ENCODE results near the gene MAP4K2. TPM values are rescaled to one million over a fixed set of nuclear protein-coding genes. Genes with fewer than 3 reads are reported as not detected.

Gene MAP4K2
- polyA plus RNA-seq, 3 donors from 2014 or later: 9.2 to 16.4 (median 15.9) TPM

- Mint-ChIP-seq H3K36me3 (peaks cover 3% of the 10 kb centered on the region in 3 donors), H3K4me1 (peaks cover 6% of the 10 kb centered on the region in 2 donors), H3K27ac (no peak overlapping the region), H3K4me3 (no peak overlapping the region), H3K27me3 (ENCODE audit: low read depth in 3 of 3) (peaks cover 0 to 2% (median 0%) of the 10 kb centered on the region in 3 donors), H3K9me3 (no peaks in the 10 kb centered on the region)
- no peak for DNase-seq
Measured at GRCh38 chr11:64834723-64835615, 32.0 kb upstream of the MAP4K2 start.

- H3K4me3 Mint-ChIP-seq: no peak overlapping the region
- H3K27me3 Mint-ChIP-seq (ENCODE audit: low read depth in 3 of 3): peaks cover 0 to 2% (median 0%) of the 10 kb centered on the region in 3 donors
- H3K27ac Mint-ChIP-seq: no peak overlapping the region
- no peaks in the 10 kb centered on the region for H3K9me3 Mint-ChIP-seq
- H3K36me3 Mint-ChIP-seq: peaks cover 0 to 3% (median 3%) of the 10 kb centered on the region in 3 donors
- H3K4me1 Mint-ChIP-seq: peaks cover 6% of the 10 kb centered on the region in 2 donors
- DNase-seq: no peak
Measured at GRCh38 chr11:64834031-64834722, 31.2 kb upstream of the MAP4K2 start.

DNA sequence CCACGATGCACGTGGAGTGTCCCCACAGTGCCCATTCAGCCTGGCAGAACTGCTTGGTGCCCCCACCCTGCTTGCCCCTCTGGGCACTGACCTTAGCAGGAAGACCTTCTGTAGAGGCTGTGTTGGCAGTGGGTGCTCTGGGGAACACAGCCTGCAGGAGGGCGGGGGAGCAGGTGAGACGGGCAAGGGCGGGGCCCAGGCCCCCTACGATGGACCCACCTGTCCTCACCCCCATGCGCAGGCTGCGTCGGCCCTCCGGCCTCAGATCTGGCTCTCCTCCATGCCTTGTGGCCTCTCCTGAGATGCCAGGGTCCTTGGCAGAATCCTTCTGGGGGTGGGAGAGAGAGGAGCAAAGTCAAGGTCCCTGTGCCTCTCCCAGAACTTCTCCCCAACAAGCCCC lies 30.5 kb upstream of the MAP4K2 start:
- Mint-ChIP-seq H3K9me3 (no peaks in the 10 kb centered on the region), H3K27ac (no peak overlapping the region), H3K36me3 (peaks cover 0 to 3% (median 3%) of the 10 kb centered on the region in 3 donors), H3K27me3 (ENCODE audit: low read depth in 3 of 3) (peaks cover 0 to 4% (median 0%) of the 10 kb centered on the region in 3 donors), H3K4me3 (no peak overlapping the region), H3K4me1 (peaks cover 6% of the 10 kb centered on the region in 2 donors)
- DNase-seq: no peak

GRCh38 chr11:64833198-64833502 lies 30.1 kb upstream of the MAP4K2 start:
- peaks cover 0 to 3% (median 3%) of the 10 kb centered on the region in 3 donors for H3K36me3 Mint-ChIP-seq

DNA sequence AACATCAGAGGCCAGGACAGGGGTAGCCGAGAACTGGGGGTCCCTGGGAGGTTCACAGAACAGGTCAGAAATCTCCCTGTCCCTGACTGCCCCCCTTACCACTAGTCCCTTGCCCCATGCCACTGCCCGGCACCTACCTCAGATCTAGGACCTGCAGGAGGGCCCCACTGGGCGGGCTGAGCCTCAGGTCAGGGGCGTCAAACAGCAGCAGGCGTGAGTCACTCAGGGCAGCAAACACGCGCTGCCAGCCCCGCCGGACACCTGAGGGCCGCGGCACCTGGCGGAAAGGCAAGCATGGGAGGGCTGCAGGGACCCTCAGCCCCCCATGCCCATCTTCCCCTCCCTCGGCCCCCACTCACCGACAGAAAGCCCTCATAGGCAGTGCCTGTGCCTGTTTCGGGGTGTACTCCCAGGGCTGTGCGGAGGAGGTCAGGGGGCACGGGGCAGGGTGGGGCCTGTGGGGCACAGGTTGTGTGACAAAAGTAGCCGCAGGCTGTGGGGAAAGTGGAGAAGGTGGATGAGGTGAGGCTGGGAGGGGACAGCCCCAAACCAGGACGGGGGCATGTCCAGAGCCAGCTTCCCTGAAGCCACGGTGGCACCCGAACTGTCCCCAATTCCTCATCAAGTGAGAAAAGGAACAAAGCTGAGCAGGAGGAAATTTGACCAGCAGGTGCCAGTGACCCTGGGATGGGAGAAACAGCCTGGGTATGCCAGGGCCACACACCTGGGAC lies 29.6 kb upstream of the MAP4K2 start:
- no peaks in the 10 kb centered on the region for H3K9me3 Mint-ChIP-seq
- DNase-seq: no peak
- peaks cover 6% of the 10 kb centered on the region in 2 donors for H3K4me1 Mint-ChIP-seq
- no peak overlapping the region for H3K4me3 Mint-ChIP-seq
- peaks cover 0 to 4% (median 0%) of the 10 kb centered on the region in 3 donors for H3K27me3 Mint-ChIP-seq (ENCODE audit: low read depth in 3 of 3)
- no peak overlapping the region for H3K27ac Mint-ChIP-seq
- peaks cover 0 to 5% (median 3%) of the 10 kb centered on the region in 3 donors for H3K36me3 Mint-ChIP-seq

More at GRCh38 chr11:64833198-64833502, 30.1 kb upstream of the MAP4K2 start:
- Mint-ChIP-seq H3K27me3 (ENCODE audit: low read depth in 3 of 3) (peaks cover 0 to 4% (median 0%) of the 10 kb centered on the region in 3 donors), H3K4me1 (peaks cover 6% of the 10 kb centered on the region in 2 donors), H3K9me3 (no peaks in the 10 kb centered on the region), H3K4me3 (no peak overlapping the region), H3K27ac (no peak overlapping the region)
- DNase-seq: no peak

GRCh38 chr11:64831411-64831891 lies 28.4 kb upstream of the MAP4K2 start:
- Mint-ChIP-seq H3K27me3 (ENCODE audit: low read depth in 3 of 3) (peaks cover 0 to 4% (median 0%) of the 10 kb centered on the region in 3 donors), H3K4me1 (no peaks in the 10 kb centered on the region), H3K36me3 (peaks cover 0 to 6% (median 3%) of the 10 kb centered on the region in 3 donors), H3K4me3 (no peak overlapping the region), H3K27ac (no peak overlapping the region), H3K9me3 (no peaks in the 10 kb centered on the region)
- DNase-seq: no peak

GRCh38 chr11:64829536-64830251 lies 26.7 kb upstream of the MAP4K2 start:
- peaks cover 0 to 4% (median 0%) of the 10 kb centered on the region in 3 donors for H3K27me3 Mint-ChIP-seq (ENCODE audit: low read depth in 3 of 3)

DNA sequence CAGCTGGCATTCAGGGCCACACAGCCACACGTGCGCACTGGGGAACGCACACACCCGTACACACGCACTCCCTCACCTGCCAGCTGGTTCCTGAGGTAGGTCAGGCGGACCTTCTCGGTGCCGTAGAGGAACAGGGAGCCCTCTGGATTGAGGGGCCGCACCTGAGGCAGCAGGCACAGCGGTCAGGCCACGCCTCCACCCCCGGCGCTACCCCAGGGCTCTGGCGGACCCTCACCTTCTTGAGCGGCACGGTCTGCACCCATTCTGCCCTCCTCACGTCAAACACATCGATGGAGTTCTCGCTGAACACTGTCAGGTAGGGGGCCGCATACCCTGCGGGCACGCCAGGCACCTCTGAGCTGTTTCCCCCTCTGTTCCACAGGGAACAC lies 24.4 kb upstream of the MAP4K2 start:
- no peaks in the 10 kb centered on the region for H3K4me1 Mint-ChIP-seq
- no peaks in the 10 kb centered on the region for H3K9me3 Mint-ChIP-seq

More at GRCh38 chr11:64829536-64830251, 26.7 kb upstream of the MAP4K2 start:
- Mint-ChIP-seq H3K4me3 (no peak overlapping the region), H3K27ac (no peak overlapping the region), H3K4me1 (no peaks in the 10 kb centered on the region), H3K9me3 (no peaks in the 10 kb centered on the region), H3K36me3 (peaks cover 0 to 6% (median 3%) of the 10 kb centered on the region in 3 donors)
- no peak for DNase-seq

DNA sequence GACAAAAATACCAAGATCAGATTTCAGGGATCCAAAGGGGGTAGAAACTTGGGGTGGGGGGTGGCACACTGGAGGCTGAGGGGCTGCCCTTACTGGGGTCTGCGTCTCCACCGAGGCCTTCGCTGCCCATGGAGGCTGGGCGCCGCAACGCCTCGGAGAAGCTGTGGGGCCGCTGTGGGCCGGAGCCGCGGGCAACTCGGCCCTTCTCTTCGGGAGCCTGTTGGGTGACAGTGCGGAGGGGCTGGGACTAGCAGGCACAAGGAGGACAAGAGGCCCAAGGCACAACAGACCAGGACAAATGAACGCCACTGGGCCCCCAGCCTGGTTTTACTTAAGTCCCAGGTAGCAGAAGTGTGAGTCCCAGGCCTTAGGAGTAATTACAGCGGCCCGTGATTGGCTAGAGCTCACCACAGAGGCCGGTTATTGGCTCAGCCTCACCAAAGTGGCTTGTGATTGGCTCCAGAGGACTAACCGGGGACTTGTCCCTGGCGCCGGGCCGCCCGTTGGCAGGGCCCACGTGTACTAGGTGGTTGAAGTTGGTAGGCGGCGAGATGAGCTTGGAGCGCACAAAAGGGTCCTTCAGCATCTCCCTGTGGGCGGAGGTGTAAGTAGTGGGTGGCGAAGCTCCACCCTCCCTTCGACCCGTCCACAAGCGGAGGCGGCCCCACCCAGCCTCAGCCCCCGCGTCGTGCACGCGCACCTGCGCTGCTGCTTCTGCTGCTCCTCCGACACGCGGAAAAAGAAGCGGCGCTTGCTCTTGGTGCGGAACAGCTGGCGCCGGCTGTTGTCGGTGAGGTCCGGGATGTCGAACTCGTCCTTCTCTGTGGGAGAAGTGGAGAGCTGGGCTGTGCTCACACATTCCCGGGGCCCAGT lies 23.8 kb upstream of the MAP4K2 start:
- peaks cover 0 to 3% (median 2%) of the 10 kb centered on the region in 3 donors for H3K27me3 Mint-ChIP-seq (ENCODE audit: low read depth in 3 of 3)
- no peak overlapping the region for H3K27ac Mint-ChIP-seq
- H3K4me1 Mint-ChIP-seq: no peaks in the 10 kb centered on the region
- H3K9me3 Mint-ChIP-seq: no peaks in the 10 kb centered on the region
- no peak overlapping the region for H3K4me3 Mint-ChIP-seq
- H3K36me3 Mint-ChIP-seq: peaks cover 0 to 5% (median 1%) of the 10 kb centered on the region in 3 donors
- DNase-seq: no peak

More for the DNA sequence above, 24.4 kb upstream of the MAP4K2 start:
- H3K36me3 Mint-ChIP-seq: peaks cover 0 to 6% (median 3%) of the 10 kb centered on the region in 3 donors
- H3K4me3 Mint-ChIP-seq: no peak overlapping the region
- no peak overlapping the region for H3K27ac Mint-ChIP-seq
- DNase-seq: no peak
- peaks cover 0 to 3% (median 2%) of the 10 kb centered on the region in 3 donors for H3K27me3 Mint-ChIP-seq (ENCODE audit: low read depth in 3 of 3)

- H3K9me3 Mint-ChIP-seq: no peaks in the 10 kb centered on the region
- peaks cover 0 to 3% (median 2%) of the 10 kb centered on the region in 3 donors for H3K27me3 Mint-ChIP-seq (ENCODE audit: low read depth in 3 of 3)
- no peak for DNase-seq
- H3K27ac Mint-ChIP-seq: no peak overlapping the region
- H3K36me3 Mint-ChIP-seq: peaks cover 0 to 3% (median 0%) of the 10 kb centered on the region in 3 donors
- no peaks in the 10 kb centered on the region for H3K4me1 Mint-ChIP-seq
- no peak overlapping the region for H3K4me3 Mint-ChIP-seq
Measured at GRCh38 chr11:64826062-64826461, 23.0 kb upstream of the MAP4K2 start.

DNA sequence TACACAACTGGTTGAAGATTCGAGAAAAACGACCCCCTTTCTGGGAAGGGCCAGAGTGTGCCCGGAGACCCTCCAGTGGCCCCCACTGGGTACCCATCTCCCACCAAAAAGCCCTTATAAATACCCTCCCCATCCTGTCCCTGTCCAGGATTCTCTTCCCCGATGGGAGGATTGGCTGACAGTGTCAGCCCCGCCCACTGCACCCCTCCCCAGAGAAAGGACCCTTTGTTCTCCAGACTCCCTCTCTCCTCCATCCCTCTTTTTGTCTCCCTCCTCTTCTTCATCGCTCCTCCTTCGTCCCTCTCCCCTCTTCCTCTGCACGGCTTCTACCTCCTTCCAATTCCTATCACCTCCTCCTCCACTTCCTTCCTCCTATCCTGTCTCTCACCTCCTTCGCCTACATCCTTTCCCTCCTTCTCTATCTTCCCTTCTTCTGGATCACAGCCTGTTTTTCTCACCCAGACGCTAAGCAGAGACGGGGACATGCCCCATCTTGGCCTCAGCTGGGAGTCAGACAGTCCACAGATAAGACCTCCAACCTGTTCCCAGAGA lies 20.6 kb upstream of the MAP4K2 start:
- peaks cover 0 to 2% (median 1%) of the 10 kb centered on the region in 3 donors for H3K27me3 Mint-ChIP-seq (ENCODE audit: low read depth in 3 of 3)
- H3K36me3 Mint-ChIP-seq: peaks cover 0 to 3% (median 0%) of the 10 kb centered on the region in 3 donors
- DNase-seq: no peak
- H3K9me3 Mint-ChIP-seq: no peaks in the 10 kb centered on the region
- H3K27ac Mint-ChIP-seq: no peak overlapping the region
- no peak overlapping the region for H3K4me3 Mint-ChIP-seq
- H3K4me1 Mint-ChIP-seq: no peaks in the 10 kb centered on the region

DNA sequence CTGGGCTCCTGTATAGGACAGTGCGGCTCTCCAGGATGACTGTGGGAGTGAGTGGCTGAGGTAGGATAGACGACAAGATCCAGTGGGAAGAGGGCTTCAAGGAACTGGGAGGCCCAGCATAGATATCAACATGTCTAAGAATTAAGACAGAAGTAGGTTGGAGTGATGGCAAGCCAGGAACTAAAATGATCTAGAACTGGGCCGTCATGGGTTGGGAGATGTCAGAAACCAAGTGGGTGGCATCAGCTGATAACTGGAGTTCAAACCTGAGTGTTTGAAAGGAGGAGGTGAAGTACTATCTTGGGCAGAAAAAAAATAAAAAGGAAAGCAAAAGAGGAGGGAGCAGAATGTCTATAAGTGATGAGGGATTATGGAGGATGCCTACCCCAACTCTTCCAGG lies 14.5 kb upstream of the MAP4K2 start:
- no peaks in the 10 kb centered on the region for H3K4me1 Mint-ChIP-seq
- no peaks in the 10 kb centered on the region for H3K9me3 Mint-ChIP-seq
- H3K4me3 Mint-ChIP-seq: no peak overlapping the region
- no peaks in the 10 kb centered on the region for H3K36me3 Mint-ChIP-seq
- no peak for DNase-seq
- peak overlapping the region in 1 of 6 donors; percentile 3 for H3K27ac Mint-ChIP-seq
- peaks cover 0 to 5% (median 2%) of the 10 kb centered on the region in 3 donors for H3K27me3 Mint-ChIP-seq (ENCODE audit: low read depth in 3 of 3)

Measured in immature natural killer cell (primary cell).